ENCODE data around the gene CD36. TPM values are rescaled to one million over a fixed set of nuclear protein-coding genes. Genes with fewer than 3 reads are reported as not detected.

Gene CD36
- total and polyA plus RNA-seq, 5 experiments from 2014 or later, result 0.49 to 4.0 (median 1.8) TPM; not detected in 1

- Mint-ChIP-seq H3K4me3 (no peak overlapping the region), H3K27ac (no peak overlapping the region), H3K4me1 (peaks cover 0 to 6% (median 0%) of the 10 kb centered on the region in 4 donors), H3K36me3 (no peaks in the 10 kb centered on the region), H3K27me3 (peaks cover 0 to 1% (median 0%) of the 10 kb centered on the region in 5 donors), H3K9me3 (no peaks in the 10 kb centered on the region)
- POLR2A ChIA-PET, result no interaction called here
- DNase-seq (no peak), ATAC-seq (no peak)
Observed at GRCh38 chr7:80632139-80632538, 6.3 kb upstream of the CD36 start.

- H3K4me3 Mint-ChIP-seq, result no peak overlapping the region
- H3K27ac Mint-ChIP-seq, result no peak overlapping the region
- H3K9me3 Mint-ChIP-seq, result no peaks in the 10 kb centered on the region
- H3K4me1 Mint-ChIP-seq, result peaks cover 0 to 6% (median 0%) of the 10 kb centered on the region in 4 donors
- no peak for ATAC-seq
- POLR2A ChIA-PET, result no interaction called here
- DNase-seq, result no peak
- peaks cover 0 to 1% (median 0%) of the 10 kb centered on the region in 5 donors for H3K27me3 Mint-ChIP-seq
- H3K36me3 Mint-ChIP-seq, result no peaks in the 10 kb centered on the region
Observed at GRCh38 chr7:80632819-80633218, 5.6 kb upstream of the CD36 start.

DNA sequence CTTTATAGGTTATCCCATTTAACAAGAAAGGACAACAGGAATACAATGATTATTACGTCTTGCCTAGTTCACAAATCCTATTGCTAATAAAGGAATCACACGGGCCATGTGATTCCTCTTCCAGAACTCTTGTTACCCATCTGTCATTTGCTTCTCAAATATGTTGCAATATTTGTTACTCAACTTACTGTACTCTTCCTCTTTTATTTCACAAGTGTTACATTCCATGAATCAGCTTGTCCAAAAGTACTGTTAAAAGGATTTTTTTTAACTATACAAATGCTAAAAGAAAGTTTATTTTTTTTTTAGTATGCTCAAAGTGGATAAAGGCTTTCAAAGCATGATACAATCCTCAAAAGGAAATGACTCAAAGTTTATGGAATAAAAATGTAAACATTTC lies 3.9 kb upstream of the CD36 start:
- Mint-ChIP-seq H3K27ac (no peak overlapping the region), H3K9me3 (no peaks in the 10 kb centered on the region), H3K27me3 (no peaks in the 10 kb centered on the region), H3K36me3 (no peaks in the 10 kb centered on the region), H3K4me3 (no peak overlapping the region), H3K4me1 (peaks cover 0 to 6% (median 0%) of the 10 kb centered on the region in 4 donors)
- ATAC-seq (no peak), DNase-seq (no peak)
- POLR2A ChIA-PET, result no interaction called here

DNA sequence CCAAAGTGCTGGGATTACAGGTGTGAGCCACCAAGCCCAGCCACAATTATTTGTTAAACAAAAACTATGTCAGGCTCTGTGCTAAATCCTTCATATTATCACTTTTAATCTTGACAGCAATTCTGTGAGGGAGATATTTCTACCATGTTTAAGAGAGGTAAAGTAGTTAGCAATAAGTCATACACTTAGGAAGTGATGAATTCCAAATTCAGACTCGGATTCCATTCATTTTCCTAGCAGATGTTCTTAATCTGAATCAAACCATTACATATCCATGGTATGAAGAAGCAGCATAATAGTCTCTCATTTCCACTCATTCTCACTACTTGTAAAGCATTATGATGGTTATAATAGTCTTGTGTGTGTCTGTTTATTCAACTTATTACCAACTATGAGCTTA lies 2.9 kb upstream of the CD36 start:
- H3K27ac Mint-ChIP-seq, result no peak overlapping the region
- H3K27me3 Mint-ChIP-seq, result no peaks in the 10 kb centered on the region
- H3K4me1 Mint-ChIP-seq, result peaks cover 0 to 6% (median 0%) of the 10 kb centered on the region in 4 donors
- DNase-seq, result no peak
- POLR2A ChIA-PET, result no interaction called here
- H3K36me3 Mint-ChIP-seq, result no peaks in the 10 kb centered on the region
- ATAC-seq, result no peak
- H3K4me3 Mint-ChIP-seq, result no peak overlapping the region
- H3K9me3 Mint-ChIP-seq, result no peaks in the 10 kb centered on the region

- Mint-ChIP-seq H3K36me3 (no peaks in the 10 kb centered on the region), H3K27me3 (no peaks in the 10 kb centered on the region), H3K27ac (no peak overlapping the region), H3K4me3 (no peak overlapping the region), H3K9me3 (no peaks in the 10 kb centered on the region), H3K4me1 (peaks cover 0 to 6% (median 0%) of the 10 kb centered on the region in 4 donors)
- DNase-seq (no peak), ATAC-seq (no peak)
- POLR2A ChIA-PET, result no interaction called here
Observed at GRCh38 chr7:80635998-80636397, 2.4 kb upstream of the CD36 start.

DNA sequence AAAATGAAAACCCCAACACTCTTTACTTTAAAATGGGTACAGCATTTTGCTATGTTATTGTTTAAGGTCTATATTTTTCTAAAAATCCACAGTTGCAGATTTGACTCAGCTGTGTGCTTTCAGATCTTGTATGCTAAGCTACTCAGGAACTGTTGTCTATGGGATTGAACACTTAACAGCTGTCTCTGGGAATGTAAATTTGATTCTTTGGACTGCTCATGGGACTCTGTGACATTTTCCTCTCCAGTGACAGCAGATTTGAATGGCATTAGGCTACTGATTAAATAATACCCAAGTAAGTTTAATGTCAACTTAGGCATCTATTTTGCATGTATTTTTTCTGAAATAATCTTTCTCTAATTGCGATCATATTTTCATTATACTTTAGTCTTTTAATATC lies 1.7 kb upstream of the CD36 start:
- no peak for ATAC-seq
- H3K27ac Mint-ChIP-seq, result no peak overlapping the region

DNA sequence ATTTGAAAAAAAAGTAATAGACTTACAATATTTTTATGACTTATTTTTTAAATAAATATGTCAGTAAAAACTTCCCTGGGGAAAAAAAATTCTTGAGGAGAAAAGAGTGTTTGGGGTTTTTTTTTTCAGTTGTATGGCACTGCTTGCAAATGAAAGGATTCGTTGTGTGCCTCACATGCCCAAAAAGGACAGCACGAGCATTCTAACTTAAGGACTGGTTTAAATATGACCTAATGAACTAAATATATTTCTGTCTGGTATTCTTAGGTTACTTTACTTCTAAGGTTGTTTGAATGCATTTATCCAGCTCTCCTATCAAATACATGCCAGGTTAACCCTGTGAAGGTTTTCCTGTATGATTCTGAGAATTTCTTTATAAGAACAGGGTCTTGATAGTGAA lies 988 bp upstream of the CD36 start:
- no peaks in the 10 kb centered on the region for H3K27me3 Mint-ChIP-seq
- ATAC-seq, result no peak
- peaks cover 0 to 2% (median 0%) of the 10 kb centered on the region in 4 donors for H3K4me1 Mint-ChIP-seq
- no peaks in the 10 kb centered on the region for H3K9me3 Mint-ChIP-seq
- H3K27ac Mint-ChIP-seq, result no peak overlapping the region
- DNase-seq, result no peak
- no peaks in the 10 kb centered on the region for H3K36me3 Mint-ChIP-seq
- no peak overlapping the region for H3K4me3 Mint-ChIP-seq
- POLR2A ChIA-PET, result no interaction called here

More for the DNA sequence above, 1.7 kb upstream of the CD36 start:
- no peak for DNase-seq
- peaks cover 0 to 6% (median 0%) of the 10 kb centered on the region in 4 donors for H3K4me1 Mint-ChIP-seq
- H3K9me3 Mint-ChIP-seq, result no peaks in the 10 kb centered on the region
- POLR2A ChIA-PET, result no interaction called here
- no peaks in the 10 kb centered on the region for H3K36me3 Mint-ChIP-seq
- no peaks in the 10 kb centered on the region for H3K27me3 Mint-ChIP-seq
- H3K4me3 Mint-ChIP-seq, result no peak overlapping the region

GRCh38 chr7:80639011-80639410 lies 569 bp downstream of the CD36 start:
- H3K36me3 Mint-ChIP-seq, result no peaks in the 10 kb centered on the region
- no peaks in the 10 kb centered on the region for H3K4me1 Mint-ChIP-seq
- no peaks in the 10 kb centered on the region for H3K9me3 Mint-ChIP-seq
- no peak for ATAC-seq
- DNase-seq, result no peak
- no peaks in the 10 kb centered on the region for H3K27me3 Mint-ChIP-seq
- POLR2A ChIA-PET, result no interaction called here
- no peak overlapping the region for H3K4me3 Mint-ChIP-seq
- H3K27ac Mint-ChIP-seq, result no peak overlapping the region

- no peaks in the 10 kb centered on the region for H3K27me3 Mint-ChIP-seq
- no peaks in the 10 kb centered on the region for H3K36me3 Mint-ChIP-seq
- no peak overlapping the region for H3K27ac Mint-ChIP-seq
- H3K9me3 Mint-ChIP-seq, result no peaks in the 10 kb centered on the region
- DNase-seq (no peak), ATAC-seq (no peak)
- H3K4me1 Mint-ChIP-seq, result no peaks in the 10 kb centered on the region
- POLR2A ChIA-PET, result no interaction called here
- H3K4me3 Mint-ChIP-seq, result no peak overlapping the region
Observed at GRCh38 chr7:80640846-80641245, 2.4 kb downstream of the CD36 start.

GRCh38 chr7:80641548-80641947 lies 3.1 kb downstream of the CD36 start:
- Mint-ChIP-seq H3K27me3 (peaks cover 0 to 2% (median 0%) of the 10 kb centered on the region in 5 donors), H3K4me1 (no peaks in the 10 kb centered on the region), H3K27ac (peak overlapping the region in 1 of 10 donors; percentile 34), H3K9me3 (no peaks in the 10 kb centered on the region), H3K36me3 (no peaks in the 10 kb centered on the region), H3K4me3 (no peak overlapping the region)
- DNase-seq, result no peak
- ATAC-seq, result no peak
- POLR2A ChIA-PET, result no interaction called here

GRCh38 chr7:80642871-80643270 lies 4.4 kb downstream of the CD36 start:
- H3K27me3 Mint-ChIP-seq, result peaks cover 0 to 3% (median 0%) of the 10 kb centered on the region in 5 donors
- POLR2A ChIA-PET, result no interaction called here
- H3K4me1 Mint-ChIP-seq, result no peaks in the 10 kb centered on the region
- H3K9me3 Mint-ChIP-seq, result no peaks in the 10 kb centered on the region
- H3K4me3 Mint-ChIP-seq, result no peak overlapping the region
- ATAC-seq (peak in 1 of 2 donors; percentile 16), DNase-seq (no peak)
- no peaks in the 10 kb centered on the region for H3K36me3 Mint-ChIP-seq
- H3K27ac Mint-ChIP-seq, result no peak overlapping the region

- peaks cover 0 to 3% (median 0%) of the 10 kb centered on the region in 5 donors for H3K27me3 Mint-ChIP-seq
- no peak for DNase-seq
- POLR2A ChIA-PET, result no interaction called here
- no peak overlapping the region for H3K27ac Mint-ChIP-seq
- H3K36me3 Mint-ChIP-seq, result no peaks in the 10 kb centered on the region
- ATAC-seq, result no peak
- no peak overlapping the region for H3K4me3 Mint-ChIP-seq
- no peaks in the 10 kb centered on the region for H3K9me3 Mint-ChIP-seq
- H3K4me1 Mint-ChIP-seq, result no peaks in the 10 kb centered on the region
Observed at GRCh38 chr7:80643336-80643915, 5.0 kb downstream of the CD36 start.

DNA sequence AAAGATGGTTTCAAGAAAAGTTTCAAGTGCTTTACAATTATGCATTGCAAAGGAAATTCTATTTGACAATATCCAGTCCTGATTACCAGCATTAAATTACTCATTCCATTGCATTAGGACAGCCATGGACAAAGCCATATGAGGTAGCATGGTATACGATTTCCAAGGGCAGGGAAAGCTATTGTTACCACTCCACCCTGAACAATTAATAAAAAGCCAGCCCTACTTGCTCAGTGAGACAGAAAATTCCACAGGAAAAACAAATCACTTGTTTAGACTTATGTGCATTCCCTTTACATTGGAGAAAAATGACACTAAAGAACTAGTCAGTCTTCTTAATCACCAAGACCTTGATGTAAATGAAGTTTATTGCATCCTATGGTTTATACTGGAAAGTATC lies 5.6 kb downstream of the CD36 start:
- no peak for ATAC-seq
- POLR2A ChIA-PET, result no interaction called here

GRCh38 chr7:80646083-80646865 lies 7.8 kb downstream of the CD36 start:
- POLR2A ChIA-PET, result no interaction called here
- DNase-seq (no peak), ATAC-seq (no peak)
- Mint-ChIP-seq H3K4me1 (no peaks in the 10 kb centered on the region), H3K9me3 (no peaks in the 10 kb centered on the region), H3K4me3 (no peak overlapping the region), H3K27me3 (peaks cover 0 to 3% (median 0%) of the 10 kb centered on the region in 5 donors), H3K27ac (no peak overlapping the region), H3K36me3 (no peaks in the 10 kb centered on the region)

More for the DNA sequence above, 5.6 kb downstream of the CD36 start:
- Mint-ChIP-seq H3K9me3 (no peaks in the 10 kb centered on the region), H3K27ac (no peak overlapping the region), H3K4me3 (no peak overlapping the region), H3K36me3 (no peaks in the 10 kb centered on the region), H3K27me3 (peaks cover 0 to 3% (median 0%) of the 10 kb centered on the region in 5 donors), H3K4me1 (no peaks in the 10 kb centered on the region)
- DNase-seq, result no peak

All from naive thymus-derived CD8-positive, alpha-beta T cell (primary cell).